ENCODE data around the gene KCTD5. TPM values are rescaled to one million over a fixed set of nuclear protein-coding genes. Genes with fewer than 3 reads are reported as not detected.
"Not testable (repeated sequence)": the region's sequence is repeated elsewhere in the genome, so short reads cannot be mapped to it uniquely, and the experiment has no call there.

The KCTD5 gene
- total RNA-seq: 10 to 100 TPM; 24.1 to 55.0 TPM

- no peaks in the 10 kb centered on the region for H3K27me3 ChIP-seq (replicated peaks; ENCODE audit: insufficient read depth)
- H3K4me1 ChIP-seq (replicated peaks): peaks cover 7% of the 10 kb centered on the region
- TF ChIP-seq POLR2AphosphoS5 (IDR thresholded peaks at IDR 0.05): peak; percentile 100
- peak in 3 of 4 experiments; percentile 11 to 40 (median 27) for TF ChIP-seq CTCF (IDR thresholded peaks at IDR 0.05)
- peak; percentile 87 for TF ChIP-seq POLR2A (IDR thresholded peaks at IDR 0.05)
- peak within 1 kb of the TSS; percentile 55 to 58 for H3K27ac ChIP-seq
- H3K4me3 ChIP-seq: peak within 1 kb of the TSS; percentile 87 to 88
- no peaks in the 10 kb centered on the region for H3K36me3 ChIP-seq
- H3K9me3 ChIP-seq: no peaks in the 10 kb centered on the region
- WGBS: under 1% methylated on average over 70 of the region's 73 CpGs
- intact Hi-C loops (cut with DNase I): no loop called here
- peak; percentile 97 for DNase-seq (ENCODE audit: low spot score)
These were observed at the start of gene KCTD5 for GRCh38 chr16:2682209-2683021. KCTD5 (plus strand) TSS chr16:2682523; CDS start chr16:2682549, 26 bp downstream.

GRCh38 chr16:2639071-2639721 lies 43.1 kb upstream of the KCTD5 start:
- WGBS: no CpG with 5 or more reads among the region's 12 CpGs
- DNase-seq (ENCODE audit: low spot score); H3K4me3 ChIP-seq; H3K36me3 ChIP-seq; H3K27me3 ChIP-seq (replicated peaks; ENCODE audit: insufficient read depth); H3K9me3 ChIP-seq; H3K4me1 ChIP-seq (replicated peaks); H3K27ac ChIP-seq; intact Hi-C loops (cut with DNase I): not testable (repeated sequence)

GRCh38 chr16:2639722-2640072 lies 42.6 kb upstream of the KCTD5 start:
- not testable (repeated sequence) for H3K36me3 ChIP-seq

GRCh38 chr16:2642561-2642960 lies 39.8 kb upstream of the KCTD5 start:
- H3K9me3 ChIP-seq, H3K27ac ChIP-seq: not testable (repeated sequence)
- WGBS: no CpG with 5 or more reads among the region's 17 CpGs

More at GRCh38 chr16:2639722-2640072, 42.6 kb upstream of the KCTD5 start:
- intact Hi-C loops (cut with DNase I); DNase-seq (ENCODE audit: low spot score); H3K4me1 ChIP-seq (replicated peaks); H3K27ac ChIP-seq; H3K27me3 ChIP-seq (replicated peaks; ENCODE audit: insufficient read depth); H3K9me3 ChIP-seq; H3K4me3 ChIP-seq: not testable (repeated sequence)
- WGBS: 60% methylated on average over 8 of the region's 9 CpGs

GRCh38 chr16:2644754-2645453 lies 37.4 kb upstream of the KCTD5 start:
- H3K36me3 ChIP-seq; H3K4me1 ChIP-seq (replicated peaks); H3K9me3 ChIP-seq; H3K27me3 ChIP-seq (replicated peaks; ENCODE audit: insufficient read depth); H3K27ac ChIP-seq; DNase-seq (ENCODE audit: low spot score); H3K4me3 ChIP-seq; intact Hi-C loops (cut with DNase I): not testable (repeated sequence)
- WGBS: no CpG with 5 or more reads among the region's 12 CpGs

More at GRCh38 chr16:2642561-2642960, 39.8 kb upstream of the KCTD5 start:
- H3K36me3 ChIP-seq; intact Hi-C loops (cut with DNase I); H3K27me3 ChIP-seq (replicated peaks; ENCODE audit: insufficient read depth); DNase-seq (ENCODE audit: low spot score); H3K4me3 ChIP-seq; H3K4me1 ChIP-seq (replicated peaks): not testable (repeated sequence)

GRCh38 chr16:2651268-2651871 lies 31.0 kb upstream of the KCTD5 start:
- DNase-seq (ENCODE audit: low spot score); H3K27ac ChIP-seq; H3K9me3 ChIP-seq; H3K36me3 ChIP-seq; H3K27me3 ChIP-seq (replicated peaks; ENCODE audit: insufficient read depth); H3K4me3 ChIP-seq; H3K4me1 ChIP-seq (replicated peaks); intact Hi-C loops (cut with DNase I): not testable (repeated sequence)
- WGBS: 20% methylated on average over 1 of the region's 14 CpGs

- intact Hi-C loops (cut with DNase I); H3K9me3 ChIP-seq; H3K27ac ChIP-seq; H3K27me3 ChIP-seq (replicated peaks; ENCODE audit: insufficient read depth); H3K4me3 ChIP-seq; H3K36me3 ChIP-seq; H3K4me1 ChIP-seq (replicated peaks); DNase-seq (ENCODE audit: low spot score): not testable (repeated sequence)
- WGBS: no CpG with 5 or more reads among the region's 13 CpGs
These were observed 28.4 kb upstream of the KCTD5 start for GRCh38 chr16:2653915-2654314.

GRCh38 chr16:2654949-2655348 lies 27.4 kb upstream of the KCTD5 start:
- DNase-seq (ENCODE audit: low spot score); H3K27me3 ChIP-seq (replicated peaks; ENCODE audit: insufficient read depth); H3K4me1 ChIP-seq (replicated peaks); H3K9me3 ChIP-seq; intact Hi-C loops (cut with DNase I); H3K36me3 ChIP-seq; H3K27ac ChIP-seq; H3K4me3 ChIP-seq: not testable (repeated sequence)
- 40% methylated on average over 1 of the region's 8 CpGs for WGBS

Measured in prostate gland (tissue), 2 donors.